ENCODE results near the gene CREBL2. TPM values are rescaled to one million over a fixed set of nuclear protein-coding genes. Genes with fewer than 3 reads are reported as not detected.

CREBL2 gene
- total RNA-seq, 2 experiments from 2014 or later: 3.4 to 4.3 TPM

DNA sequence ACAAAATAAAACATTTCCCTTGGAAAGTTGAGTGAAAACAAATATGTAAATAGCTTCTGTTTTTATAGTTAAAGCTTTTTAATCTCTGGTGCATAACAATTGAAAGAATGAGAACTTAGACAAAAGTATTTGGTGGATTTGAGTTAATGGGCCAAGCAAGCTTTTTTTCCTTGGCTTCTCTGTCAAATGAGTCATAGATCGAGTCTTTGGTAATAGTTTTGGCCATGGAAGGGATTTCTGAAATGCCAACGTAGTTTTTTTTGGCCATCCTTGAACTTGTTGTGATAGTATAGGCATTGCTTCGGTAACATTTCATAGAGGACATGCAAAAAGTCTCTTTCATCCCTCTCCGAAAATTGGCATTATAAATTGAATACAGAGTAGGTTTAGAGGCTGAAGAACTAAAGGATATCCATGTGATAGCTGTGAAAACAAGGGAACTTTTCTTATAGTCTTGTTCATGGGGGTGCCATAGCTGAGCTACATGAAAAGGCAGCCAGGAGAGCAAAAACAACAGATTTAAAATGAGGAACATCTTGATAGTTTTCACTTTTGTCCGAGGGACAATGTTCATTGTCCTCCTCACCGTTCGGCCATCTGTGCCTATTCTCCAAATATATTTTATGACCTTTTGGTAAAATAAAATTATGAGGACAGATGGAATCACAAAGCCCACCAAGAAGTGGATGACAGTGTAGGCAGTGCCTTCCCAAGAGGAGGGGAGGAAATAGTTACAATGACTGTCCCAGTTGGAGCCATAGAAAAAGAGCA lies 49.6 kb downstream of the CREBL2 start:
- intact Hi-C loops (cut with micrococcal nuclease; ENCODE audit: unreplicated experiment): no loop called here

DNA sequence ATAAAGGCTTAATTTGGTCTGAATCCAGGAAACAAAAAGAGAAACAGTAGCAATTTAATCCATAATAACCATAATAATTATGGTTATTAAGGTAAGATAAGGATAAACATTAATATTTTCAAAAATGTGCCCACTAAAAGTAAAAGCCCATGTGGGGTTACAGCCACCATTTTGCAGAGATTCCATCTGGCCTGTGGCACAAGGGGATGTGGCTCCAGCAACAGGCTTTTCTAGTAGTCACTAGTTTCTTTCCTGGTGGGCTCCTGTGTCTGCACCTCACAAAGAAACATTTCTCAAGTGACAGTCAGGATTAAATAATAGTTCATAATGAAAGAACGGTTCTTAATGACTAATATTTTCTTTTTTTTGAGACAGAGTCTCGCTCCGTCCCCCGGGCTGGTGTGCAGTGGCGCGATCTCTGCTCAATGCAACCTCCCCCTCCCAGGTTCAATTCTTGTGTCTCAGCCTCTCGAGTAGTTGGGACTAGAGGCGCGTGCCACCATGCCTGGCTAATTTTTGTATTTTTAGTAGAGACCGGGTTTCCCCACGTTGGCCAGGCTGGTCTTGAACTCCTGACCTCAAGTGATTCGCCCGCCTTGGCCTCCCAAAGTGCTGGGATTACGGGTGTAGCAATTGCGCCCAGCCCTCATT lies 52.1 kb downstream of the CREBL2 start:
- H3K79me2 ChIP-seq (ENCODE audit: insufficient read depth, low read depth, low read length): no peaks in the 10 kb centered on the region
- H3K4me1 ChIP-seq (ENCODE audit: insufficient read depth, low read length, poor library complexity, severe bottlenecking): no peaks in the 10 kb centered on the region
- ChIA-PET CTCF (ENCODE audit: unreplicated experiment) (no interaction called here), POLR2A (interaction anchor here (0.6 to 1.7 kb wide), 7 partner anchors 9 to 293 kb away, joined by 3 to 4 read pairs (median 3); partner anchors contain the start of gene GPR19)
- H4K20me1 ChIP-seq (ENCODE audit: insufficient read depth, low read length): no peaks in the 10 kb centered on the region
- BruUV-seq (replicated peaks): no TSS peak
- no peak overlapping the region for H3K4me2 ChIP-seq (ENCODE audit: low read length)
- H3K9me3 ChIP-seq (ENCODE audit: low read length): no peaks in the 10 kb centered on the region
- no peak overlapping the region for H3K27ac ChIP-seq (ENCODE audit: low read depth, low read length, poor library complexity, severe bottlenecking)
- no peak for TF ChIP-seq EZH2phosphoT487 (IDR thresholded peaks at IDR 0.05; ENCODE audit: borderline replicate concordance, low read depth, low read length)
- TF ChIP-seq, protein P1, sequence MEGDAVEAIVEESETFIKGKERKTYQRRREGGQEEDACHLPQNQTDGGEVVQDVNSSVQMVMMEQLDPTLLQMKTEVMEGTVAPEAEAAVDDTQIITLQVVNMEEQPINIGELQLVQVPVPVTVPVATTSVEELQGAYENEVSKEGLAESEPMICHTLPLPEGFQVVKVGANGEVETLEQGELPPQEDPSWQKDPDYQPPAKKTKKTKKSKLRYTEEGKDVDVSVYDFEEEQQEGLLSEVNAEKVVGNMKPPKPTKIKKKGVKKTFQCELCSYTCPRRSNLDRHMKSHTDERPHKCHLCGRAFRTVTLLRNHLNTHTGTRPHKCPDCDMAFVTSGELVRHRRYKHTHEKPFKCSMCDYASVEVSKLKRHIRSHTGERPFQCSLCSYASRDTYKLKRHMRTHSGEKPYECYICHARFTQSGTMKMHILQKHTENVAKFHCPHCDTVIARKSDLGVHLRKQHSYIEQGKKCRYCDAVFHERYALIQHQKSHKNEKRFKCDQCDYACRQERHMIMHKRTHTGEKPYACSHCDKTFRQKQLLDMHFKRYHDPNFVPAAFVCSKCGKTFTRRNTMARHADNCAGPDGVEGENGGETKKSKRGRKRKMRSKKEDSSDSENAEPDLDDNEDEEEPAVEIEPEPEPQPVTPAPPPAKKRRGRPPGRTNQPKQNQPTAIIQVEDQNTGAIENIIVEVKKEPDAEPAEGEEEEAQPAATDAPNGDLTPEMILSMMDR (conservative IDR thresholded peaks at IDR 0.05; ENCODE audit: low read length): no peak
- intact Hi-C loops (cut with micrococcal nuclease; ENCODE audit: unreplicated experiment): no loop called here
- no peak for DNase-seq (ENCODE audit: low spot score)
- no peak overlapping the region for H2AFZ ChIP-seq (ENCODE audit: low read length)
- no peaks in the 10 kb centered on the region for H3K9me2 ChIP-seq (ENCODE audit: insufficient read depth, low read length)
- no peak overlapping the region for H3K4me3 ChIP-seq (ENCODE audit: low read depth, low read length, poor library complexity, severe bottlenecking)
- H3K36me3 ChIP-seq (ENCODE audit: insufficient read depth, low read length): no peaks in the 10 kb centered on the region

More for the DNA sequence above, 49.6 kb downstream of the CREBL2 start:
- BruUV-seq (replicated peaks): no TSS peak
- H3K4me3 ChIP-seq (ENCODE audit: low read depth, low read length, poor library complexity, severe bottlenecking): no peak overlapping the region
- H3K4me1 ChIP-seq (ENCODE audit: insufficient read depth, low read length, poor library complexity, severe bottlenecking): peaks cover under 1% of the 10 kb centered on the region
- H4K20me1 ChIP-seq (ENCODE audit: insufficient read depth, low read length): no peaks in the 10 kb centered on the region
- no peak overlapping the region for H2AFZ ChIP-seq (ENCODE audit: low read length)
- POLR2A ChIA-PET: no interaction called here
- DNase-seq (ENCODE audit: low spot score): no peak
- H3K79me2 ChIP-seq (ENCODE audit: insufficient read depth, low read depth, low read length): no peaks in the 10 kb centered on the region
- no peaks in the 10 kb centered on the region for H3K9me2 ChIP-seq (ENCODE audit: insufficient read depth, low read length)
- CTCF ChIA-PET (ENCODE audit: unreplicated experiment): no interaction called here
- no peak for TF ChIP-seq EZH2phosphoT487 (IDR thresholded peaks at IDR 0.05; ENCODE audit: borderline replicate concordance, low read depth, low read length)
- TF ChIP-seq, protein P1 (conservative IDR thresholded peaks at IDR 0.05; ENCODE audit: low read length): no peak
- H3K4me2 ChIP-seq (ENCODE audit: low read length): no peak overlapping the region
- no peaks in the 10 kb centered on the region for H3K36me3 ChIP-seq (ENCODE audit: insufficient read depth, low read length)
- no peak overlapping the region for H3K27ac ChIP-seq (ENCODE audit: low read depth, low read length, poor library complexity, severe bottlenecking)
- no peaks in the 10 kb centered on the region for H3K9me3 ChIP-seq (ENCODE audit: low read length)

DNA sequence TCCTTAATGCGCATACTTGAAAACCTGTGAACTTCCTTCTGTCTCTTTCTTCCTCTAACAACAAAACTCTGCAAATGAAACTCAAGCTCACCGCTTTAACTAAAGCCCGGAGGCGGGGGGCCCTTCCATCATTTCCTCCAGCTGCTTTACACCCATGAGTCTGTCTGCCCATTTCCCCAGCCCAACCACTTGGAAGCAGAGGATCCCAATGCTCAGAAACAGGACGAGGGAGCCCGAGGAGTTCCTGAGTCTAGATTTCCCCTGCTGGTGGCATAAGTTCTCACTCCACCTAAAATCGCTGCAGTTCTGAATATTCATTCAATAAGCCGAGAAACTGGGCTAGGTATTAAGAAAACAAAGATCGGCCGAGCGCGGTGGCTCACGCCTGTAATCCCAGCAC lies 53.5 kb downstream of the CREBL2 start:
- no TSS peak for BruUV-seq (replicated peaks)
- H3K4me3 ChIP-seq (ENCODE audit: low read depth, low read length, poor library complexity, severe bottlenecking): no peak overlapping the region
- no peaks in the 10 kb centered on the region for H4K20me1 ChIP-seq (ENCODE audit: insufficient read depth, low read length)
- H3K79me2 ChIP-seq (ENCODE audit: insufficient read depth, low read depth, low read length): no peaks in the 10 kb centered on the region
- H2AFZ ChIP-seq (ENCODE audit: low read length): no peak overlapping the region
- intact Hi-C loops (cut with micrococcal nuclease; ENCODE audit: unreplicated experiment): no loop called here
- no peaks in the 10 kb centered on the region for H3K9me2 ChIP-seq (ENCODE audit: insufficient read depth, low read length)
- no peaks in the 10 kb centered on the region for H3K4me1 ChIP-seq (ENCODE audit: insufficient read depth, low read length, poor library complexity, severe bottlenecking)
- CTCF ChIA-PET (ENCODE audit: unreplicated experiment): no interaction called here
- no peaks in the 10 kb centered on the region for H3K9me3 ChIP-seq (ENCODE audit: low read length)
- no peak overlapping the region for H3K4me2 ChIP-seq (ENCODE audit: low read length)
- POLR2A ChIA-PET: interaction anchor here (0.6 kb wide), 1 partner anchor 510 kb away, joined by 4 read pairs; no protein-coding TSS in a partner anchor
- DNase-seq (ENCODE audit: low spot score): no peak
- no peaks in the 10 kb centered on the region for H3K36me3 ChIP-seq (ENCODE audit: insufficient read depth, low read length)
- no peak overlapping the region for H3K27ac ChIP-seq (ENCODE audit: low read depth, low read length, poor library complexity, severe bottlenecking)
- TF ChIP-seq EZH2phosphoT487 (IDR thresholded peaks at IDR 0.05; ENCODE audit: borderline replicate concordance, low read depth, low read length): no peak
- TF ChIP-seq, protein P1 (conservative IDR thresholded peaks at IDR 0.05; ENCODE audit: low read length): no peak

Measured in OCI-LY7 (cell line).